Type B pancreatic cell (in vitro differentiated cells): ENCODE results near the gene FILIP1L. TPM values are rescaled to one million over a fixed set of nuclear protein-coding genes. Genes with fewer than 3 reads are reported as not detected.

Source experiments
- DNase-seq: peaks from one replicate; pipeline ENCODE4 v3.0.0; 2021; ENCODE audit warnings: mixed read lengths; ENCODE audit not compliant: unreplicated experiment; ENCODE audit errors: extremely low spot score
- H3K27ac Mint-ChIP-seq: 2 replicates; pipeline ENCODE4 v1.8.0; 2021; ENCODE audit warnings: mild to moderate bottlenecking, mixed read lengths
- H3K27me3 Mint-ChIP-seq: 2 replicates; pipeline ENCODE4 v1.8.0; 2021; ENCODE audit warnings: mixed read lengths
- H3K36me3 Mint-ChIP-seq: 2 replicates; pipeline ENCODE4 v1.8.0; 2021; ENCODE audit warnings: mixed read lengths
- H3K4me1 Mint-ChIP-seq: one replicate; pipeline ENCODE4 v1.8.0; 2021; ENCODE audit warnings: mixed read lengths; ENCODE audit not compliant: unreplicated experiment
- H3K4me3 Mint-ChIP-seq: 2 replicates; pipeline ENCODE4 v1.8.0; 2021; ENCODE audit warnings: mild to moderate bottlenecking, mixed read lengths
- H3K9me3 Mint-ChIP-seq: 2 replicates; pipeline ENCODE4 v1.8.0; 2021; ENCODE audit warnings: mixed read lengths
- CTCF ChIP-seq: fragments of 200-600 bp; sonication (generic); conservative IDR thresholded peaks from 2 replicates; pipeline ENCODE4 v1.5.0; 2021; ENCODE audit warnings: antibody characterized with exemption, mild to moderate bottlenecking
- total RNA-seq: library from RNA; stranded (reverse); gene quantifications from 2 replicates; pipeline ENCODE4 v1.2.1, GENCODE V29; 2021; ENCODE audit warnings: low replicate concordance

Gene FILIP1L
- total RNA-seq, 1 donor from 2014 or later = 30.6 TPM

DNA sequence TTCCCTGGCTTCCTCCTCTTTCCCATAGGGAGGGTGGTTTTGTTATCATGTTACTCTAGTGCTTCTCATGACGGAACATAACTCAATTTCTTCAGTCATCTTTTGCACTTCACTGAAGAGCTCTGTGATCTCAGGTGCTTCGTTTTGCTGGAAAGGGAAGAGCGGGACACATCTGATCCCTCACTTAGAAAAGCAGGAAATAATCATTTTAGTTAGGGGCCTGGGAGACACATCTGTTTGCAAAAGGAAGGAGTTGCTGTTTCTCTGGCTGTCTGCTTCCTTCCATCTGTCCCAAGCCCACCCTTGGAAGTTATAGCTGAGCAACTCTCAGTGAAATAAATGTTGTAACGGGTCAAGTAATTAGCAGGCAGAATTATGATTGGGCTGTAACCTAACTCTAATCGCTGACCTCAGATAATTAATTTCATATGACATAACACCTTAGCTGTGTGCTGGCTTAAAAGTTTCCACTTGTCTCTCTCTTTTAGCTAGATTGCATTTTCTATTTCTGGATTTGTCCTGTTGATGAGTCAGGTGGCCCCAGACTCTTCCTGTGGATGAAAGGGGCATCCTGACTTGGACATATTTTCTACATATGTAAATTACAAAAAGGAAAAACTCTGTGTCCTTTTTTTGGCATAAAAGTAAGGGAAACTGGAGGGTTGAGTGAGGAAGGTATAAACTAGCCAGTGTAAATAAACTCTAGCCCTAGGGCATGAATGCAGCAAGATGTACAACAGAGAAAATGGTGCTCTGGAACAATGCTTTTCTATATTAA lies 11.0 kb upstream of the FILIP1L start:
- H3K4me3 Mint-ChIP-seq = no peak overlapping the region
- H3K4me1 Mint-ChIP-seq = peaks cover 30% of the 10 kb centered on the region
- H3K9me3 Mint-ChIP-seq = no peaks in the 10 kb centered on the region
- no peaks in the 10 kb centered on the region for H3K27me3 Mint-ChIP-seq
- no peak overlapping the region for H3K27ac Mint-ChIP-seq
- DNase-seq = no peak
- H3K36me3 Mint-ChIP-seq = no peaks in the 10 kb centered on the region
- no peak for TF ChIP-seq CTCF

- Mint-ChIP-seq H3K27ac (peak overlapping the region; percentile 15), H3K4me3 (no peak overlapping the region), H3K4me1 (peaks cover 23% of the 10 kb centered on the region), H3K9me3 (no peaks in the 10 kb centered on the region), H3K36me3 (no peaks in the 10 kb centered on the region), H3K27me3 (no peaks in the 10 kb centered on the region)
- DNase-seq = no peak
- TF ChIP-seq CTCF = no peak
Observed at GRCh38 chr3:100124201-100124761, 10.0 kb upstream of the FILIP1L start.

GRCh38 chr3:100123112-100123511 lies 8.8 kb upstream of the FILIP1L start:
- no peak for DNase-seq
- H3K27ac Mint-ChIP-seq = no peak overlapping the region
- H3K9me3 Mint-ChIP-seq = no peaks in the 10 kb centered on the region
- H3K27me3 Mint-ChIP-seq = no peaks in the 10 kb centered on the region
- H3K36me3 Mint-ChIP-seq = no peaks in the 10 kb centered on the region
- H3K4me1 Mint-ChIP-seq = peaks cover 23% of the 10 kb centered on the region
- no peak overlapping the region for H3K4me3 Mint-ChIP-seq
- TF ChIP-seq CTCF = no peak

GRCh38 chr3:100122321-100122720 lies 8.0 kb upstream of the FILIP1L start:
- DNase-seq = no peak
- H3K27me3 Mint-ChIP-seq = no peaks in the 10 kb centered on the region
- no peaks in the 10 kb centered on the region for H3K9me3 Mint-ChIP-seq
- H3K36me3 Mint-ChIP-seq = no peaks in the 10 kb centered on the region
- peaks cover 20% of the 10 kb centered on the region for H3K4me1 Mint-ChIP-seq
- H3K4me3 Mint-ChIP-seq = no peak overlapping the region
- TF ChIP-seq CTCF = no peak
- H3K27ac Mint-ChIP-seq = no peak overlapping the region

GRCh38 chr3:100120693-100121092 lies 6.4 kb upstream of the FILIP1L start:
- no peak overlapping the region for H3K4me3 Mint-ChIP-seq
- H3K27me3 Mint-ChIP-seq = no peaks in the 10 kb centered on the region
- no peaks in the 10 kb centered on the region for H3K9me3 Mint-ChIP-seq
- TF ChIP-seq CTCF = no peak
- DNase-seq = no peak
- no peak overlapping the region for H3K27ac Mint-ChIP-seq
- peaks cover 19% of the 10 kb centered on the region for H3K4me1 Mint-ChIP-seq
- no peaks in the 10 kb centered on the region for H3K36me3 Mint-ChIP-seq
